DOHH2 (cell line): ENCODE results near the gene MYO5C.

ENCODE experiments used
- EZH2phosphoT487 ChIP-seq: fragments of 200-600 bp; sonication (generic); IDR thresholded peaks from 2 replicates; pipeline ENCODE4 v1.6.1; 2017; ENCODE audit warnings: borderline replicate concordance, mild to moderate bottlenecking, antibody characterized with exemption, low read length, moderate library complexity, mixed read lengths
- TF ChIP-seq, protein P1 (sequence below): fragments of 200-600 bp; sonication (generic); IDR thresholded peaks from one replicate; pipeline ENCODE4 v1.5.1; 2014; ENCODE audit warnings: antibody characterized with exemption, mild to moderate bottlenecking, low read depth, low read length; ENCODE audit not compliant: poor library complexity, severe bottlenecking

DNA sequence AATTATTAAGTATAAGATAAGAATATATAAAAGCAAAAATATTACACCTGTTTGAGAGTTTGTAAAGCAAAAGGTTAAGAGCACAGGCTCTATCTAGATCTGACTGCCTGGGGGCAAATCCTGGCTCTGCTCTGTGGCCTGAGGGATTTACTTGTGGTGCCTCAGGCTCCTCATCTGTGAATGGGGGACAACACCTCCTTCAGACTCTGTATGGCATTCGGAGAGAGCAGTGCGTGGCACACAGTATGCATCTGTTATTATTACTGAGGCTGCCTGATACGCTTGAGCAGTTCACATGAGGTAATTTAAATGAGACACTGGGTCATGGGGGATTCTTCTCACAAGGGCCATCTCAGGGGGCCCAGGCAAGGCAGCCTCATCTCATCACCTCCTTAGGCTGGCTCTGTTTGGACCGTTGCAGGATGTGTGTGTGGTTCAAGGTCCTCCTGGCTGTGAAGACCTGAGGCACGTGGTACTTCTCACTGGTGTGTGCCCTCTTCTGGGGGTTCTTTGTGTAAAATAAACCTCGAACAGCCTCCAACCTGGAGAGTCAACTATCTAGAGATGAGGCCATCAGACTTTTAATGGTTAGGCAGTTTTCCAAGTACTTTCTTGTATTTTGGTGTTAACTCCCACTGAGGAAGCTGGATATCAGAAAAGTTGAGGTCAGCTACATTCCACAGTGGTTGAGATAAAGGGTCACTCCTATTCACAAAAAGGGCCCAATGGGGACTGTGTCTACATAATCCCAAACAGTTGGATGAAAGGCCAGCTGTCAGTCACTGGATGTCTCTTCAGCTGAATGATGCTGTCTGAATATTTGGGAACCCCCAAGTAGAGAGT, 113.4 kb downstream of the MYO5C start:
- TF ChIP-seq, protein P1, sequence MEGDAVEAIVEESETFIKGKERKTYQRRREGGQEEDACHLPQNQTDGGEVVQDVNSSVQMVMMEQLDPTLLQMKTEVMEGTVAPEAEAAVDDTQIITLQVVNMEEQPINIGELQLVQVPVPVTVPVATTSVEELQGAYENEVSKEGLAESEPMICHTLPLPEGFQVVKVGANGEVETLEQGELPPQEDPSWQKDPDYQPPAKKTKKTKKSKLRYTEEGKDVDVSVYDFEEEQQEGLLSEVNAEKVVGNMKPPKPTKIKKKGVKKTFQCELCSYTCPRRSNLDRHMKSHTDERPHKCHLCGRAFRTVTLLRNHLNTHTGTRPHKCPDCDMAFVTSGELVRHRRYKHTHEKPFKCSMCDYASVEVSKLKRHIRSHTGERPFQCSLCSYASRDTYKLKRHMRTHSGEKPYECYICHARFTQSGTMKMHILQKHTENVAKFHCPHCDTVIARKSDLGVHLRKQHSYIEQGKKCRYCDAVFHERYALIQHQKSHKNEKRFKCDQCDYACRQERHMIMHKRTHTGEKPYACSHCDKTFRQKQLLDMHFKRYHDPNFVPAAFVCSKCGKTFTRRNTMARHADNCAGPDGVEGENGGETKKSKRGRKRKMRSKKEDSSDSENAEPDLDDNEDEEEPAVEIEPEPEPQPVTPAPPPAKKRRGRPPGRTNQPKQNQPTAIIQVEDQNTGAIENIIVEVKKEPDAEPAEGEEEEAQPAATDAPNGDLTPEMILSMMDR = peak; percentile 19
- no peak for TF ChIP-seq EZH2phosphoT487
